Epidermal melanocyte (primary cell): ENCODE results near the gene PRSS21.

Experiments used
- DNase-seq: peaks from one replicate; pipeline ENCODE4 v3.0.0; 2011; ENCODE audit warnings: low spot score; ENCODE audit not compliant: insufficient read length

PRSS21 gene

DNA sequence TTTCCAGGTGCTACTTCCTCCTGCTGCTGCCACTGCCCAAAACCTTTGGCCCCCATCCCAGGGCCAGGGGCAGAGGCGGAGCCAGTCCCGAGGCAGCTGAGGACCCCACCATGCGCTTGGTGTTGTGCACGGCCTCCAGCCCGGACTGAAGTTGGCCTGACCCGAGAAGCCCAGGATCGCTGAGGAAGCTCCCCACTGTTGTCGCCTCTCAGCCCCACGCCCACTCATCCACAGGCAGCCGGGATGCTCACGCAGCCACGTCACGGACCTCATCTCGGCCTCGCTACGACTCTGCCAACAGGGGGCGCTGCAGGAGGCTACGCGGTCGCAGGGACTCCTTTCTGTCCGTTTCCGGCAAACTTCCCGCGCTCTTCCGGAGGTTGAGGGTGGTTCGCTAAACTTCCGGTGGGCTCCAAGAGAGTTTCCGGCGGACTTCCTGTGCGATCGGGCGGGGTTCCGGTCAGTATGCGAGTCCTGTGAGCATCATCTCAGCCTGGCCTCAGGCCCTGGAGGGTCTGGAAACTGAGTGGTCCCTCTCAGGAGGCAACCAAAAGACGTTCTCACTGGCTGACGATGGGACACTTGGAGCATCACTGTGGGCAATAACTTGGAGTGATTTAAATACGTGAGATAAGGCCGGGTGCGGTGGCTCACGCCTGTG, 25.4 kb downstream of the PRSS21 start:
- peak; percentile 31 for DNase-seq

DNA sequence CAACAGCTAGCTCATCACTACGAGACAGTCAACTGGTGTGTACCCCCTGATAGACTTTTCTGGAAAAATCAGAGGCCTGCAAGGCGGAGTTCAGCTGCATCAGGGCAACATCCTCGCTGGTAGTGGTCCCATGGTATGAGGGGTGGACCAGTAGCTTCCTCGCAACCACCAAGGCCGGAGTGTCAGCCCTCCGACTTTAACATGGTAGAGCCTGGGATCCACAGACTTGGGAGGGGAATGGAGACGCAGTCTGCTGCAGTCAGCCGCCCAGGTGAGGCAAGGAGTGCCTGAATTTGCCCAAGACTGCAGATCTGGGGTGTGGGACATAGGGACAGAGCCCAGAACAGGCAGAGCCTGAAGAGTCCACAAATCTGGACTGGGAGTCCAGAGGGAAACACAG, 26.5 kb downstream of the PRSS21 start:
- no peak for DNase-seq

DNA sequence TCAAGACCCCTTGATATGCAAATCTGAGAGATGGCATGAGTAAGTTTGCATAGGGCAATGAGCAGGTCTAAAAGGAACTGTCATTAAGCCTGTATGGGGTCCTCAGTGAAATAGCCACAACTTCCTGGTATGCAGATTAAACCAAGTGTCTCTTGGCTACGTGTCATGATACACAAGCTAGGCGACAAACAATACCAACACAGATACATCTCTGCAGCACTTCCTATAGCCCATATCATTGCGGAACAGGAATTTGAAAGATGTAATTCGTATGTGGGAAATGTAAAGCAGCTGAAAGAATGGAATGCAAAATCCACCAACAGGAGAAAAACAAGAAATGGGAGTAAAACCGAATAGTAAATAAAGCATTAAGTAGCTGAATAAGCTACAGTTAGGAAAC, 28.1 kb downstream of the PRSS21 start:
- DNase-seq = no peak

DNA sequence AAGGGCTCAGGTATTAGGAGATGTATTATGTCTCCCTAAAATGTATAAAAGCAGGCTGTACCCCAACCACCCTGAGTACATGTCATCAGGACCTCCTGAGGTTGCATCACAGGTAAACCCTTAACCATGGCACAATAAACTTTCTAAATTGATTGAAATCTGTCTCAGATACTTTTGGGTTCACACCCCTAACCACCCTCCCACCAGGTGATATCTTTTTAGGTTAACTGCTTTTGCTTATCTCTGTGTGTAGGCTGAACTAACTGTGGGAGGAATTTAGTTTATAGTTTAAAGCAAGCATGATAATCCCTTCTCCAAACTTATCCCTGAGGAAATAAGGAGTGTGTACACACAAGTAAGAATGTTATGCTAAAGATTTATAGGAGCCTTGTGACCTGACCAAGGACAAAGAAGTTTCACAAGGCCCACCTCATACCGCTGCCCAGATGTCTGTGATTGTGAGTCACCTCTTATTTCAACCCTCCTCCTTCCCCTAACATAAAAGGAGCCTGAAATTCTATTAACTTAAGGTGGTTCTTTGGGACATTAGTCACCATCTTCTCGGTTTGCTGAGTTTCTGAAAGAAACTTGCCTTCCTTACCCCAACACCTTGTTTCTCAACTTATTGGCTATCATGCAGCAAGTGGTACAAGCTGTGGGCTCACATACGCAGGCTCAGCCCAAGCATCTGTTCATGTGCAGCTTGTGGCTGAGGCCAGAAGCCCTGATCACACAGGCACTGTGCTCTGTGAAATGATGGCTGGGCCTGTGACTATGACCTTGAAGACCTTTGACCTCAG, 29.7 kb downstream of the PRSS21 start:
- DNase-seq = no peak

DNA sequence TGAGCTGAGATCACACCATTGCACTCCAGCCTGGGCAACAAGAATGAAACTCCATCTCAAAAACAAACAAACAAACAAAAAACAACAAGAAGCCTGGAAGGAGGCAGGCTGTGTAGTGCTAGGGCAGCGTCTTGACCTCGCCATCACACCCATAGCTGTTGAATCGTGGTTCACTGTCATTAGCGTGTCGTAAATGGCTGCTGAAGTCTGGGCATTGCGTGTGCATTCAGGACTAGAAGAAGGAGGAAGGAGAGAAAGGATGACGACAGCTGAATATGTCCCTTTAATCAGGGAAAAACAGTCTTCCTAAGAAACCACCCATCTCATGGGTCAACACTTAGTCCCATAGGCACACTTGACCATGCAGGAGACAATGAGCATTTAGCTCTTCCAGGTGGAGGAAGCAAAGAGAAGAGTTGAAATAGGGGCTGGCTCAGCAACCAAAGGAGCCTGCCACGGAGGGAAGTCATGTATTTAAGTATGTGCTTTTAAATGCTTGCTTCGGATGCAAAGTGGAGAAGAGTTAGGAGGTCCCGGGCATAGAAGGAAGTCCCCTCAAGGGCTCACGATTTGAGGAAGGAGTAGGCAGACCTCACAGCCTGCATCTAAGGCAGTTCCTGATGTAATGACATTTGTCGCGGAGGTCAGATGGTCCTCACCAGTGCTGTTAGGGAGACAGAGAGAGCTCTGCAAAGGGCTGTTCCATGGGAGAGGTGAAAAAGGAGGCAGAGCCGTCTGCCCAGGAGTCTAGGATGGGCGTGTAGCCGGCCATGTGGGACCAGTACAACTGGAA, 32.1 kb downstream of the PRSS21 start:
- peak; percentile 9 for DNase-seq

DNA sequence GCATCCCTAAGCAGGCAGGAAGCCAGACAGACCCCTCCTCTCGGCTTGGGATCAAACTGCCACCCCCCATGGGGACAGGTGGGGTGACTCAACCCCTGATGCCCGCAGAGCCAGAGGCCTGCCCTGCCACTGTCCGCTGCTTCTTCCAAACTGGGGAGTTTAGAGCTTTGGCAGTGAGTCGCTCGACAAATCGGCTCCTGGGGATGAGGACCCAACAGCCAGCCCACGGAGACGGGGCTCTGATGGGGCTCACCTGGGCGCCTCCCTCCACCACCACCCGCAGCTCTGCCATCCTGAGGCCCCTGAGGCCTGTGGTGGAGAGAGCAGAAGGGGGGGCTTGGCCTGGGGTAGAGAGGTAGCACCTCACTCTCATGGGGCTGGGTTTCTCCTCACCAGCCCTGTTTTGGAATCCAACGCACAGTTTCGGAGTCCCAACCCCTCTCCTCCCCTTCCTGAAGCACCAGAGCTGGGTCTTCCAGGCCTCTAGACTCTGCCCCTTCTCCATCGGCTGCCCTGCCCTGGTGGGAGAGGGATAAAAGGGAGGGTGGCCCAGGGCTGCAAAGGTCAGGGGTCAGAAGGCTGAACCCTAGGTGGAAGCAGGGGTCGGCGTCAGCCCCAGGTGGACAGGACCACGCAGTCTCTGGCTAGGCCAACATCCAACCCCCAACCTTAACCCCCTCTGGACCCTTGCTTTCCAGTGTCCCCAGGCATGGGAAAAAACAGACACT, 35.1 kb downstream of the PRSS21 start:
- DNase-seq = peak; percentile 8

DNA sequence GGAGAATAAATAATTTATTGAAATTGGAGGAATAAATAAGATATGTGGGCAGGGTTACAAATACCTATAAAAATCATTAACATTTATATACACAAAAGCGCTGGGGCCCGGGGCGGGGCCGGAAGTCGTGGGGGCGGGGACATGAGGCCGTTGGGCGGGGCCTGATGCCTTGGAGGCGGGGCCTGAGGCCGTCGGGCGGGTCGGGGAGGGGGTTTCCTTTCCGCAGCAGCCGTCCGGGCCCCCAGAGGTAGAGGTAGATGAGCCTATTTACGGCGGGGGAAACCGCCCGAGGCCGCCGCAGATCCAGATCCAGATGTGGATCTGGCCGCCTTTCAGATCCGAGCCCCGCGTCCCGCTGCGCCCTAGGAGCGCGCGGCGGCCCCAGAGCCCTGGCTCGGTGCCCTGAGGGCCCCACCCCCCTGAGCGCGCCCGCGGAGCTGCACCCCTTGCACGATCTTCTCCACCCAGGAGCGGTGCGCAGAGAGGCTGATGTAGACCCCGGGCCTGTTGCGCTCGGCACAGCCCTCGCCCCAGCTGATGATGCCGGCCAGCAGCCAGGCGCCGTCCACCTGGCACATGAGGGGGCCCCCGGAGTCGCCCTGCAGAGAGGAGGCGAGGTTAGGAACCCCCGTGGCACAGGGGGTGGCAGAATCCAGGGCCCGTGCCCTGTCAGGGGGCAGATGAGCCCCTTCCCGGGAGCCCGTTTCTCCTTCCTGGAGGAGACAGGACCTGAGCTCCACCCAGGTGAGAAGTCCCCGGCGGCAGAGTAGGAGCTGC, 35.9 kb downstream of the PRSS21 start:
- DNase-seq = peak; percentile 3

DNA sequence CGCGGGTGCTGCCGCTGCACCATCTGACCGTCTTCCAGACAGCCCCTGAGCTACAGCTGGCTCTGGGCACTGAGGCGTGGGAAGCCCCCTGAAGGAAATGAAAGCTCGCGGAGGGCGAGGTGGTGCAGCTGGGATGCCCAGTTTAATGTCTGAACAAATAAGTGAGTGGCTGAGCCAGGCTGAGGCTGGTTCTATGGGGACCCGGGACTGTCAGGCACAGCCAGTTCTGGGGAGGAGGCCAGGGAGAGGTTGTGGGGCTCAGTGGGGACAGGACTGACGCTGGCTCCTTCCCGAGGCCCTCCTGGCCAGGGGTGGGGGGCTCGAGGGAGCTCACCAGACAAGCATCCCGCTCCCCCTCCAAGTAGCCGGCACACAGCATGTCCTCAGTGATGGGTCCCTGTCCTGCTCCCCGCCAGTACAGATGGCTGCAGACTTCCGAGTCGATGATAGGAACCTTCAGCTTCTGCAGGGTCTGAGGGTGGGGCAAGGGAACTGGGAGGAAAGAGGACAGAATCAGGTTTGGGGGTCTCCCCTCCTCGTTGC, 36.6 kb downstream of the PRSS21 start:
- peak; percentile 1 for DNase-seq

DNA sequence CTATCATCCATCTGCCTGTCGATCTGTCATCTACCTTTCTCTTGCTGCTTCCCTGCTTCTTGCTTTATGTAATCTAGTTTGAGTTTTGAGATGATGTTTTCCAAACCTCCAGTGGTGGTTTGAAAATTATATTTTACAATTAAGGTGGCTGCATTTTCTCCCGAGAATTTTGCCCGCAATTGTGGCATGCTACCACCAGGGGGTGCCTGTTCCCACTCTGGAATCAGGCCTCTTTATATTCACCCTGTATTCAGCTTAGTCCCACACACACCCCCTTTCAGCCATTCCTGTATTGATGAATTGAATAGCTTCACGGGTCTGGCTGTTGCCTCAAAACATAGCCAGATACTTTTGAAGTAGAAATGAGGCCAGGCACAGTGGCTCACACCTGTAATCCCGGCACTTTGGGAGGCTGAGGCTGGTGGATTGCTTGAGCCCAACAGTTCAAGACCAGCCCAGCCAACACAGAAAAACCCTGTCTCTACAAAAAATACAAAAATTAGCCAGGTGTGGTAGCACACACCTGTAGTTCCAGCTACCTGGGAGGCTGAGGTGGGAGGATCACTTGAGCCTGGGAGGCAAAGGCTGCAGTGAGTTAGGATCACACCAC, 37.8 kb downstream of the PRSS21 start:
- no peak for DNase-seq

DNA sequence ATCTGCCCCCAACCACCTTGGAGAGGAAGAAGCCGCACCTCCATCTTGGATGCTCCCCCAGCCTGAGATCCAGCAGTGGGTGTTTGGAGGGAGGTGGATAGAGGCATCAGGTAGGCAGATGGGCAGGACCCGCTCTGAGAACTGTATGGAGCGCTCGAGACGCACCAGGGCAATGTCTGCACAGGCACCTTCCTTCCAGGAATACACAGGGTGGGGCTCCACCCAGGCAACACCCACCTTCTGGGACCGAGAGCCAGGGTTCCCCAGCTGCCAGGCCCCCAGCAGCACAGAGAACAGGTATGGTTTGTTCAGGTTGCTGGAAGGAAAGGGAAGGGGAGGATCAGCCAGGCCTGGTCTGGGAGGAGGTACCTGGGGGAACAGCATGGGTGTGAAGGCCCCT, 38.5 kb downstream of the PRSS21 start:
- DNase-seq = peak; percentile 1

DNA sequence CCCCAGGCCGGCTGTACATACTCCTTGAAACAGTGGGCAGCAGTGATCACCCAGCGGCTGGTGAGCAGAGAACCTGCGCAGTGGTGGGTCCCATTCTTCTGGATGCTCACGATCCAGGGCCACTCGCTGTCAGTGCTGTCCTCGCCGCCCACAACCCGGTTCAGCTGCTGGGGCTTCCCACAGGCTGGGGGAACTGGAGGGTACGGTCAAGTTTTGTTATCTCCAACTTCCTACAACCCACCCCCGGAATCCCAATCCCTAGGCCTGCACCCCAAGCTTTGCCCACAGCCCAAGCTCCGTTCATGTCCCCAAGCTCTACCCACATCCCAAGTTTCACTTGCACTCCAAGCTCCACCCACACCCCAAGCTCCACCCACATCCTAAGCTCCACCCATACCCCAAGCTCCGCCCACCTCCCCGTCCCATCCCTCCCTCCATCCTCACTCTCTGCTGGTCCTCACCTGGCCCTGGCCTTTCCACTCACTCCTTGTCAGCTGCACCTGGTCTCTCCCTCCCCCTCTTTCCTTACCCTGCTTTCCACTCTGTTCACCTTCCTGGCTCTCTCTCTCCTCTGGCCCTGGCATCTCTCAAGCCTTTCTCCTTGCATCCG, 39.1 kb downstream of the PRSS21 start:
- DNase-seq = peak; percentile 5

DNA sequence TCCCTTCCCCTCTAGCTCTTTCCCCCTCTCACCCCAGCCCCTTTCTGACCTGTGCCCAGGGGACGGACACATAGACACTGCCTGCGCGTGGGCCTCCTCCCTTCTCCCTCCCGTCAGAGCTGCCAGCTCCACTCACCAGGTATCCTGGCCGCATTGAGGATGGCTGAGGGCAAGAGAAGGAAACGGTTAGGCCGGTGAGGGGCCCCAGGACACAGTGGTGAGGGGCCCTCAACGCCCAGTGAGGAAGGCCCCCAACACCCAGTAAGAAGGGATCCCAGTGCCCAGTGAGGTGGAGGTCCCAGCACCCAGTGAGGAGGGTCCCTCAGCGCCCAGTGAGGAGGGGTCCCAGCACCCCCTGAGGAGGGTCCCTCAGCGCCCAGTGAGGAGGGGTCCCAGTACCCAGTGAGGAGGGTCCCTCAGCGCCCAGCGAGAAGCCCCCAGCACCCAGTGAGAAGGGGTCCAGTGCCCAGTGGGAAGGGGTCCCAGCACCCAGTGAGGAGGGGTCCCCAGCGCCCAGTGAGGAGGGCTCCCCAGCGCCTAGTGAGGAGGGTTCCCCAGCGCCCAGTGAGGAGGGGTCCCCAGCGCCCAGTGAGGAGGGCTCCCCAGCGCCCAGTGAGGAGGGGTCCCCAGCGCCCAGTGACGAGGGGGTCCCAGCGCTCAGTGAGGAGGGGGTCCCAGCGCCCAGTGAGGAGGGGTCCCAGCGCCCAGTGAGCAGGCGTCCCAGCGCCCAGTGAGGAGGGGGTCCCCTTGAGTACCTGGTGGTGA, 39.8 kb downstream of the PRSS21 start:
- DNase-seq = no peak

DNA sequence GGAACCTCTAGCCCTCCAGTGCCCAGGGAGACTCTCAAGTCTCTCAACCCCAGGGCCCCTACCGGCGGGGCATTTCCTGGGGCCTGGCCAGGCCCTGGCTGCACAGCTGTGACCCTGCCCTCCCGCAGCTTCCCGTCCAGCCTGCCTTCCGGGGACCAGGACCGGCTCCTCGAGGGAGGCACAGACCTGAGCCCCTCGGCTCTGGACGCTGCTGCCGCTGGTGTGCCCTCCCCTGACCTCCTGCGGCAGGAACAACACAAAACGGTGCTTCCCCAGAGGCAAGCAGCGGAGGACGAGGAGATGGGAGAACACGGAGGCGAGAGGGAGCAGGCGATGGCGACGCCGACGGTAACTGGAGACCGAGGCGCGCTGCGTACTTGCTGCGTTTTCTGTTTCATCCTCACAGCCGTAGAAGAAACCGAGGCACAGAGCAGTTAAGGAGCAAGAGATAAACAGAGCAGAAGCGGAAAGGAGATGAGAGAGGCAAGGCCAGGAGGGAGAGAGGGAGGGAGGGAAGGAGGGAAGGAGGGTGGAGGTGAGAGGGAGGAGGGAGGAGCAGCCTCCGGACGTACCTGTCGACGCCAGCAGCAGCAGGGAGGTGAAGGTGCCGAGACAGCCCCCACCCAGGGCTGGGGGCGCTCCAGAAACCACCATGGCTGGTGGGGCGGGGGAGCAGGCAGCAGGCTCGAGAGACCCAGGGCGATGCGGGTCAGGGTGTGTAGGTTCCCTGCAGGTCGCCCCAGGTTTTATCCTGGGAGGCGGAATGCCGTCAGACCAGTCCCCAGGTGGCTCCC, 40.6 kb downstream of the PRSS21 start, which contains the start of gene PRSS22:
TSS of gene PRSS22 (minus strand) at position 720 of the 794 bp plus-strand sequence. CDS start at position 654, 66 bp downstream.
- peak; percentile 10 for DNase-seq

DNA sequence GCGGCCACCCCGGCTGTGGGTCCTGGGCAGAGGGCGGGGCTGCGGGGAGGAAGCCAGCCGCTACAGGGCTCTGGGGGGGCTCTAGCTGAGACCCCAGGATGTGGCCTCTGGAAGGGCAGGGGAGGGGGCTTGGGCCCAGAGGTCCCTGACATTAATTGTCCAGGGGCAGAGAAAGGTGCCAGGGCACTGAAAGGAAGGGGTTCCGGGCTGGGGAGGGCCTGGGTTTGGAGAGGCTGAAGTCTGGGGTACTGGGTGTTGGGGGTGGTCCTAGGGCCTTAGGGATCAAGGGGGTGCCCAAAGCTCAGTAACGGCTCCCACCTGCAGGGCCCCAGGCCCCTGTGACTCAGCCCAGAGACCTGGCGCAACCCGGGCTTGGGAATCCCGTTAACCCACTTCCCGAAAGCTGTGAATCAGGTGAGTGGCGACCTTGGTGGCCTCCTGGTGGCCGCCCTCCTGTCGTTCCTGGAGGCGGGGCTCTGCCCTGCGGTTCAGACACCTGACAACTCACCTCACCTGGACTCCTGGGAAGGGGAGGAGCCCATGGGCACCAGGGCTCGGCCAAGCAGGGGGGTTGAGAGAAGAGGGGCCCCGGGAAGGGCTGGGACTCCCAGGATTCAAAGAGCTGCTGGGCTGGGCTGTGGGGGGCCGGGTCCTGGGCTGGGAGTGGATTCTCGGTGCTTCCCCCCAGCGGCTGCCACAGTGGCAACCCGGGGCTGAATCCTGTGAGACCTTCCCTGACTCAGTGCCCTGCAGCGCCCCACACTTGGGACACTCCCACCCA, 41.4 kb downstream of the PRSS21 start:
- peak; percentile 4 for DNase-seq

DNA sequence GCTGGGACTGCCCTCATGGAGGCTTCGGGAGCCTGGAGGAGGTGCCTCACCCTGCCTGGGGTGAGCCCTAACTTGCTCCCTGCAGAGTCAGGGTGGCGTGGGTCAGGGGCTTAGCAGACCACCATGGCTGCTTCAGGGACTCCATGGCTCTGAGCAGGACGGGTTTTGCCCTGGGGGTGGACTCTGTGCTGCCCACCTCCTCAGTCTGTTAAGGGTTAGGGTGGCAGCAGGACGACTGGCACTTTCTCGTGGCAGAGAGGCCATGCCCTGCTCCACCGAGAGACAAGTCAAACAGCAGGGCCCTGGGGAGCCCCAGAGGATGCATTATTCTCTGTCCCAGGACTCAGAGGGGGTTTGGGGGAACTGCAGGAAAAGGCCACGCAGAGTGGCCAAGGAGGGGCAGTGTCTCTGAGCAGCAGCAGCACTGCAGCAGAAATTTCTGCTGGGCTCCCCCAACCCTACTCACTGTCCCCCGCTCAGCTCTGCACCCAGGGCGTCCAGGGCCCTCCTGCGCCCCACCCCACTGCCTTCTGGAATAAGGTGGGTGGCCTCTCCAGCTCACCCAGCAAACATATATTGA, 42.7 kb downstream of the PRSS21 start:
- DNase-seq = no peak

DNA sequence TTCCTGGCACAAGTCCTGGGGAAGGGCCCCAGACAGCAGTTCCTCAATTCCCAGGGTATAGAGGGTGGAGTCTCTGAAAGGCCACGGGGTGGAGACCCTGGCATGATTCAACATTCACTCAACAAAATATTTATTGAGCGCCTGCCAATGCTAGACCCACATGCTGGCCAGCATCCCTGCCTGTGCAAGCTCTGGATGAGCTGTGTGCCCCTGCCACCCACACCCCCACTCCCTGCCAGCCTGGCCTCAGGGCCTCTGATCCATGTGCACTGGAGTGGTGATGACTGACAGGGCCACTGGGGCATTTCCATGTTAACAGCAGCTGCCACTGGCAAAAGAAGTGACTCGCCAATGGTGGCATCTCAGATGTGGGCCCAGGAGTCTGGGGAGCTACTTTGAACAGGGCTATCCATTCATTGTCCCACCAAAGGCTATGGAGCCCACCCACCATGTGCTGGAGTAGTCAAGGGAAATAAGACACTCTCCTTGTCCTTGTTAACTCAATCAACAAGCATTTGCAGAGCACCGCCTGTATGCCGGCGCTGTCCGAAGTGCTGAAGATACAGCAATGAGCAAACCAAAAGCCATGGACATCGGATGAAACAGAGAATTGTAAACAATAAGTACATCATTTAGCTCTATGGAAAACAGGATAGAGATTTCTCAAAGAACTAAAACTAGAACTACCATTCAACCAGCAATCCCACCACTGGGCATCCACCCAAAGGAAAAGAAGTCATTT, 44.0 kb downstream of the PRSS21 start:
- DNase-seq = peak; percentile 3
